ENCODE measurements around the gene C1QTNF5. TPM values are rescaled to one million over a fixed set of nuclear protein-coding genes. Genes with fewer than 3 reads are reported as not detected.

C1QTNF5 gene
- total and polyA plus RNA-seq, 3 experiments from 2014 or later, result not detected

- no peaks in the 10 kb centered on the region for H3K9me3 Mint-ChIP-seq
- peak overlapping the region; percentile 50 to 84 (median 68) for H3K4me3 Mint-ChIP-seq
- no peaks in the 10 kb centered on the region for H3K36me3 Mint-ChIP-seq
- peaks cover 34% of the 10 kb centered on the region for H3K4me1 ChIP-seq (ENCODE audit: insufficient read depth, low read length)
- H3K36me3 ChIP-seq (ENCODE audit: insufficient read depth, low read length), result no peaks in the 10 kb centered on the region
- H3K4me3 ChIP-seq (ENCODE audit: low read length), result no peak overlapping the region
- peak overlapping the region in 7 of 8 donors; percentile 40 to 96 (median 87) for H3K27ac Mint-ChIP-seq
- H3K27me3 ChIP-seq (ENCODE audit: insufficient read depth, low read length, poor library complexity, severe bottlenecking), result peaks cover 14% of the 10 kb centered on the region
- CTCF ChIA-PET, result interaction anchor here (1.4 kb wide), 1 partner anchor 12 kb away, joined by 3 read pairs; no protein-coding TSS in a partner anchor
- no peak for DNase-seq
- no peaks in the 10 kb centered on the region for H3K9me3 ChIP-seq (ENCODE audit: low read length)
- H3K4me1 Mint-ChIP-seq, result peaks cover 11 to 53% (median 29%) of the 10 kb centered on the region in 3 donors
- POLR2A ChIA-PET, result interaction anchor here (0.6 to 1.3 kb wide), 2 partner anchors 114 to 980 kb away, joined by 5 read pairs; partner anchors contain the start of gene CBL
- peaks cover 13 to 26% of the 10 kb centered on the region in 2 donors for H3K27me3 Mint-ChIP-seq
- peak overlapping the region; percentile 78 for H3K27ac ChIP-seq (ENCODE audit: low read depth, low read length)
Measured at GRCh38 chr11:119319700-119320239, 20.9 kb downstream of the C1QTNF5 start.

- peaks cover 37% of the 10 kb centered on the region for H3K4me1 ChIP-seq (ENCODE audit: insufficient read depth, low read length)
- peak overlapping the region; percentile 59 to 84 (median 68) for H3K4me3 Mint-ChIP-seq
- H3K27me3 Mint-ChIP-seq, result peaks cover 14 to 31% of the 10 kb centered on the region in 2 donors
- H3K9me3 Mint-ChIP-seq, result no peaks in the 10 kb centered on the region
- ChIA-PET POLR2A (interaction anchor here (0.6 kb wide), 1 partner anchor 979 kb away, joined by 5 read pairs; no protein-coding TSS in a partner anchor), CTCF (no interaction called here)
- H3K9me3 ChIP-seq (ENCODE audit: low read length), result no peaks in the 10 kb centered on the region
- DNase-seq, result no peak
- peaks cover 14% of the 10 kb centered on the region for H3K27me3 ChIP-seq (ENCODE audit: insufficient read depth, low read length, poor library complexity, severe bottlenecking)
- H3K27ac ChIP-seq (ENCODE audit: low read depth, low read length), result peak overlapping the region; percentile 78
- H3K4me1 Mint-ChIP-seq, result peaks cover 11 to 54% (median 30%) of the 10 kb centered on the region in 3 donors
- no peak overlapping the region for H3K4me3 ChIP-seq (ENCODE audit: low read length)
- H3K36me3 ChIP-seq (ENCODE audit: insufficient read depth, low read length), result no peaks in the 10 kb centered on the region
- H3K36me3 Mint-ChIP-seq, result no peaks in the 10 kb centered on the region
- H3K27ac Mint-ChIP-seq, result peak overlapping the region; percentile 21 to 95 (median 88)
Measured at GRCh38 chr11:119319136-119319699, 21.5 kb downstream of the C1QTNF5 start.

- no peaks in the 10 kb centered on the region for H3K36me3 ChIP-seq (ENCODE audit: insufficient read depth, low read length)
- Mint-ChIP-seq H3K4me3 (peak overlapping the region; percentile 11 to 84 (median 68)), H3K27ac (peak overlapping the region; percentile 61 to 95 (median 88)), H3K36me3 (no peaks in the 10 kb centered on the region), H3K9me3 (no peaks in the 10 kb centered on the region), H3K4me1 (peaks cover 9 to 54% (median 27%) of the 10 kb centered on the region in 3 donors), H3K27me3 (peaks cover 14 to 33% of the 10 kb centered on the region in 2 donors)
- no peak overlapping the region for H3K4me3 ChIP-seq (ENCODE audit: low read length)
- peak overlapping the region; percentile 78 for H3K27ac ChIP-seq (ENCODE audit: low read depth, low read length)
- peak in 2 of 5 donors; percentile 40 to 41 for DNase-seq
- ChIA-PET POLR2A (no interaction called here), CTCF (interaction anchor here (0.6 to 0.9 kb wide), 2 partner anchors 20 to 90 kb away, joined by 3 read pairs; no protein-coding TSS in a partner anchor)
- peaks cover 34% of the 10 kb centered on the region for H3K4me1 ChIP-seq (ENCODE audit: insufficient read depth, low read length)
- peaks cover 14% of the 10 kb centered on the region for H3K27me3 ChIP-seq (ENCODE audit: insufficient read depth, low read length, poor library complexity, severe bottlenecking)
- no peaks in the 10 kb centered on the region for H3K9me3 ChIP-seq (ENCODE audit: low read length)
Measured at GRCh38 chr11:119318240-119319135, 22.2 kb downstream of the C1QTNF5 start.

- Histone ChIP-seq H3K36me3 (ENCODE audit: insufficient read depth, low read length) (no peaks in the 10 kb centered on the region), H3K27ac (ENCODE audit: low read depth, low read length) (no peak overlapping the region), H3K4me3 (ENCODE audit: low read length) (no peak overlapping the region), H3K27me3 (ENCODE audit: insufficient read depth, low read length, poor library complexity, severe bottlenecking) (peaks cover 14% of the 10 kb centered on the region), H3K4me1 (ENCODE audit: insufficient read depth, low read length) (peaks cover 34% of the 10 kb centered on the region), H3K9me3 (ENCODE audit: low read length) (no peaks in the 10 kb centered on the region)
- ChIA-PET CTCF (interaction anchor here (0.9 kb wide), 1 partner anchor 21 kb away, joined by 3 read pairs; no protein-coding TSS in a partner anchor), POLR2A (no interaction called here)
- Mint-ChIP-seq H3K27ac (peak overlapping the region in 2 of 8 donors; percentile 64 to 68), H3K4me1 (peaks cover 7 to 54% (median 26%) of the 10 kb centered on the region in 3 donors), H3K27me3 (peaks cover 14 to 33% of the 10 kb centered on the region in 2 donors), H3K9me3 (no peaks in the 10 kb centered on the region), H3K36me3 (no peaks in the 10 kb centered on the region), H3K4me3 (peak overlapping the region in 2 of 7 donors; percentile 31 to 82)
- DNase-seq, result no peak
Measured at GRCh38 chr11:119317592-119318239, 23.0 kb downstream of the C1QTNF5 start.

GRCh38 chr11:119316729-119317591 lies 23.7 kb downstream of the C1QTNF5 start, which contains the start of gene MCAM:
Gene MCAM, minus strand, starts transcription at chr11:119317130. Its CDS starts 29 bp downstream, at chr11:119317101.
- POLR2A ChIA-PET, result interaction anchor here (0.8 kb wide), 1 partner anchor 9 kb away, joined by 3 read pairs; no protein-coding TSS in a partner anchor
- Mint-ChIP-seq H3K9me3 (no peaks in the 10 kb centered on the region), H3K4me1 (peaks cover 7 to 50% (median 26%) of the 10 kb centered on the region in 3 donors), H3K27me3 (peaks cover 14 to 33% of the 10 kb centered on the region in 2 donors), H3K27ac (peak within 1 kb of the TSS in 2 of 8 donors; percentile 64 to 68), H3K36me3 (no peaks in the 10 kb centered on the region), H3K4me3 (peak within 1 kb of the TSS in 6 of 7 donors; percentile 69 to 88 (median 74))
- Histone ChIP-seq H3K4me3 (ENCODE audit: low read length) (peak within 1 kb of the TSS; percentile 68), H3K27ac (ENCODE audit: low read depth, low read length) (no peak within 1 kb of the TSS), H3K27me3 (ENCODE audit: insufficient read depth, low read length, poor library complexity, severe bottlenecking) (peaks cover 14% of the 10 kb centered on the region), H3K4me1 (ENCODE audit: insufficient read depth, low read length) (peaks cover 34% of the 10 kb centered on the region), H3K36me3 (ENCODE audit: insufficient read depth, low read length) (no peaks in the 10 kb centered on the region), H3K9me3 (ENCODE audit: low read length) (no peaks in the 10 kb centered on the region)
- CTCF ChIA-PET, result interaction anchor here (0.7 to 1.3 kb wide), 2 partner anchors 19 to 111 kb away, joined by 3 read pairs; partner anchors contain the start of gene CBL
- no peak for DNase-seq

- Histone ChIP-seq H3K4me3 (ENCODE audit: low read length) (peak overlapping the region; percentile 68), H3K9me3 (ENCODE audit: low read length) (no peaks in the 10 kb centered on the region), H3K4me1 (ENCODE audit: insufficient read depth, low read length) (peaks cover 27% of the 10 kb centered on the region), H3K27ac (ENCODE audit: low read depth, low read length) (no peak overlapping the region), H3K27me3 (ENCODE audit: insufficient read depth, low read length, poor library complexity, severe bottlenecking) (peaks cover 14% of the 10 kb centered on the region), H3K36me3 (ENCODE audit: insufficient read depth, low read length) (no peaks in the 10 kb centered on the region)
- ChIA-PET CTCF (interaction anchor here (0.7 to 1.8 kb wide), 4 partner anchors 19 to 120 kb away, joined by 3 to 4 read pairs (median 3); partner anchors contain the start of gene CBL), POLR2A (interaction anchor here (0.5 to 0.8 kb wide), 2 partner anchors 8 to 10 kb away, joined by 3 read pairs; no protein-coding TSS in a partner anchor)
- no peak for DNase-seq
- Mint-ChIP-seq H3K4me3 (peak overlapping the region; percentile 69 to 88 (median 73)), H3K4me1 (peaks cover 7 to 44% (median 20%) of the 10 kb centered on the region in 3 donors), H3K27me3 (peaks cover 14 to 33% of the 10 kb centered on the region in 2 donors), H3K9me3 (no peaks in the 10 kb centered on the region), H3K27ac (peak overlapping the region in 2 of 8 donors; percentile 36 to 48), H3K36me3 (no peaks in the 10 kb centered on the region)
Measured at GRCh38 chr11:119316016-119316728, 24.5 kb downstream of the C1QTNF5 start.

Measured in CD8-positive, alpha-beta memory T cell (primary cell).